Measurements from ENCODE around the gene GNRH2.
"Not testable (repeated sequence)": the region's sequence is repeated elsewhere in the genome, so short reads cannot be mapped to it uniquely, and the experiment has no call there.

Gene GNRH2

GRCh38 chr20:3073251-3073643 lies 29.8 kb downstream of the GNRH2 start:
- not testable (repeated sequence) for DNase-seq (ENCODE audit: low read depth in 2 of 2)

- no peak for DNase-seq (ENCODE audit: low read depth in 2 of 2)
Observed at GRCh38 chr20:3074812-3075211, 31.4 kb downstream of the GNRH2 start.

- not testable (repeated sequence) for DNase-seq (ENCODE audit: low read depth in 2 of 2)
Observed at GRCh38 chr20:3075315-3075714, 31.9 kb downstream of the GNRH2 start.

- DNase-seq (ENCODE audit: low read depth in 2 of 2) = no peak
Observed at GRCh38 chr20:3077618-3078134, 34.3 kb downstream of the GNRH2 start.

- no peak for DNase-seq (ENCODE audit: low read depth in 2 of 2)
Observed at GRCh38 chr20:3080939-3081388, 37.5 kb downstream of the GNRH2 start.

- no peak for DNase-seq (ENCODE audit: low read depth in 2 of 2)
Observed at GRCh38 chr20:3081641-3082040, 38.2 kb downstream of the GNRH2 start.

- DNase-seq (ENCODE audit: low read depth in 2 of 2) = no peak
Observed at GRCh38 chr20:3082306-3082951, 39.0 kb downstream of the GNRH2 start.

- DNase-seq (ENCODE audit: low read depth in 2 of 2) = no peak
Observed at GRCh38 chr20:3082955-3083952, 39.8 kb downstream of the GNRH2 start.

- DNase-seq (ENCODE audit: low read depth in 2 of 2) = no peak
Observed at GRCh38 chr20:3084283-3084985, 41.0 kb downstream of the GNRH2 start, which contains the start of gene AVP. Gene AVP (minus strand): TSS chr20:3084724. CDS start chr20:3084674, 50 bp downstream.

GRCh38 chr20:3084986-3085360 lies 41.6 kb downstream of the GNRH2 start:
- no peak for DNase-seq (ENCODE audit: low read depth in 2 of 2)

- no peak for DNase-seq (ENCODE audit: low read depth in 2 of 2)
Observed at GRCh38 chr20:3085571-3086072, 42.2 kb downstream of the GNRH2 start.

GRCh38 chr20:3088031-3088430 lies 44.6 kb downstream of the GNRH2 start:
- no peak for DNase-seq (ENCODE audit: low read depth in 2 of 2)

GRCh38 chr20:3090565-3090964 lies 47.1 kb downstream of the GNRH2 start:
- DNase-seq (ENCODE audit: low read depth in 2 of 2) = no peak

GRCh38 chr20:3092611-3093379 lies 49.4 kb downstream of the GNRH2 start:
- peak in 1 of 2 donors; percentile 45 for DNase-seq (ENCODE audit: low read depth in 2 of 2)

GRCh38 chr20:3093861-3094361 lies 50.5 kb downstream of the GNRH2 start:
- no peak for DNase-seq (ENCODE audit: low read depth in 2 of 2)

GRCh38 chr20:3094848-3095629 lies 51.6 kb downstream of the GNRH2 start:
- no peak for DNase-seq (ENCODE audit: low read depth in 2 of 2)
